MCF 10A (cell line): ENCODE results near the gene BANP. TPM values are rescaled to one million over a fixed set of nuclear protein-coding genes. Genes with fewer than 3 reads are reported as not detected.
A peak's percentile ranks its signal among the peaks of the same experiment; 100 is the strongest.

ENCODE experiments used
- BruUV-seq: library from RNA; stranded (reverse); fragments of 400-500 nt; replicated peaks from 2 replicates; lab custom pipeline; 2021; lab: Mats Ljungman, UMichigan
- CTCF ChIA-PET: fragments of 300-600 bp; sonication (Branson Sonifier 250); formaldehyde crosslinking; extraction: SDS; loops from one replicate; lab custom pipeline; 2021; ENCODE audit warnings: antibody characterized with exemption, inconsistent platforms; lab: Yijun Ruan, JAX
- POLR2A ChIA-PET: fragments of 300-600, 350-650 bp; sonication (Branson Sonifier 250); formaldehyde crosslinking; extraction: SDS; loops from one replicate; lab custom pipeline; 2020; ENCODE audit warnings: antibody characterized with exemption, inconsistent platforms; lab: Yijun Ruan, JAX
- DNase-seq: peaks from one replicate; pipeline ENCODE4 v3.0.0-alpha.2; 2018; ENCODE audit not compliant: unreplicated experiment
- H3K27ac Mint-ChIP-seq: one replicate; pipeline ENCODE4 v1.8.0; 2022; ENCODE audit warnings: mild to moderate bottlenecking, low read depth, mixed read lengths; ENCODE audit not compliant: unreplicated experiment
- H3K27me3 Mint-ChIP-seq: one replicate; pipeline ENCODE4 v1.8.0; 2022; ENCODE audit warnings: mixed read lengths; ENCODE audit not compliant: insufficient read depth, unreplicated experiment
- H3K36me3 Mint-ChIP-seq: one replicate; pipeline ENCODE4 v1.8.0; 2022; ENCODE audit warnings: mild to moderate bottlenecking, moderate library complexity, mixed read lengths; ENCODE audit not compliant: insufficient read depth, unreplicated experiment
- H3K4me1 Mint-ChIP-seq: one replicate; pipeline ENCODE4 v1.8.0; 2022; ENCODE audit warnings: mixed read lengths; ENCODE audit not compliant: insufficient read depth, unreplicated experiment
- H3K4me3 Mint-ChIP-seq: one replicate; pipeline ENCODE4 v1.8.0; 2022; ENCODE audit warnings: mild to moderate bottlenecking, moderate library complexity, mixed read lengths; ENCODE audit not compliant: unreplicated experiment
- H3K9me3 Mint-ChIP-seq: one replicate; pipeline ENCODE4 v1.8.0; 2022; ENCODE audit warnings: mixed read lengths; ENCODE audit not compliant: unreplicated experiment
- CTCF ChIP-seq: fragments of 200-600 bp; IDR thresholded peaks from one replicate; pipeline ENCODE4 v1.8.0; 2022; ENCODE audit warnings: antibody characterized with exemption, mild to moderate bottlenecking; ENCODE audit not compliant: unreplicated experiment
- intact Hi-C: fragments of 100-400 bp; cut with micrococcal nuclease; formaldehyde crosslinking; loops from 2 replicates; pipeline ENCODE4 v1.14.1; 2022
- total RNA-seq: library from RNA; stranded (reverse); gene quantifications from 2 replicates; pipeline ENCODE4 v1.2.3, GENCODE V29; 2022

The BANP gene
- total RNA-seq, 1 experiment from 2014 or later, result 38.2 TPM

GRCh38 chr16:87921236-87921773, 29.9 kb upstream of the BANP start:
- no peak for TF ChIP-seq CTCF
- H3K27ac Mint-ChIP-seq, result no peak overlapping the region
- intact Hi-C loops, result no loop called here
- H3K9me3 Mint-ChIP-seq, result no peaks in the 10 kb centered on the region
- ChIA-PET POLR2A (no interaction called here), CTCF (no interaction called here)
- peaks cover 23% of the 10 kb centered on the region for H3K27me3 Mint-ChIP-seq
- H3K4me3 Mint-ChIP-seq, result no peak overlapping the region
- H3K4me1 Mint-ChIP-seq, result no peaks in the 10 kb centered on the region
- no peak for DNase-seq
- peaks cover 6% of the 10 kb centered on the region for H3K36me3 Mint-ChIP-seq
- BruUV-seq, result no TSS peak

DNA sequence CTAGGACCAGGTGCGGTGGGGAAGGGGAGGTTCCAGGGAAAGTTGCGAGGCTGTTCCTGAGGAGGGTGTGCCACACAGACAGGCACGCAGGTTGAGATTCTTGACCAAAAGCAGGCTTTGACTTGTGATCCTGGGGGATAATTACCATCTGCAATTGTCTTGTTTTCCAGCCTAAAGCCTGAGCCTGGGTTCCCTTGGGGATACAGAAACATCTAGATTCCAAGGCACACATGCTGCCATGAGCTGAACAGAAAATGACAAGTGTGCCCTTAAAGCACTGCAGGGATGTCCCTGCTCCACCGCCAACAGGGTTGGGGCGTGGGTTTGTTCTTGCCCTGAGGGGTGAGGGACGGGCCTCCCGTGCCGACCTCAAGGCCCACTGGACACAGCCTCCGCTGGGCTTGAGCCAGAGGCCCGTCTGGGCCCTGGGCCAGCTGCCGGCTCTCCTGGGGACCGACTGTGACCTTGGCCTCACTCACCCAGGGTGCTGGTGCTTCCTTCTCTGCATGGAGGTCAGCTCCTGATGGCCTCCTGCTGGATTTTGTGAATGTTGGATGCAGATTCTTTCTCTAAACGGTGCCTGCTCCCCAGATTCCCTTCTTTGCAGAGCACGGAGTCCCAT, 28.9 kb upstream of the BANP start:
- no peaks in the 10 kb centered on the region for H3K9me3 Mint-ChIP-seq
- DNase-seq, result no peak
- no peak overlapping the region for H3K4me3 Mint-ChIP-seq
- ChIA-PET CTCF (no interaction called here), POLR2A (no interaction called here)
- peaks cover 31% of the 10 kb centered on the region for H3K27me3 Mint-ChIP-seq
- peaks cover 6% of the 10 kb centered on the region for H3K36me3 Mint-ChIP-seq
- intact Hi-C loops, result no loop called here
- BruUV-seq, result no TSS peak
- H3K27ac Mint-ChIP-seq, result no peak overlapping the region
- no peak for TF ChIP-seq CTCF
- no peaks in the 10 kb centered on the region for H3K4me1 Mint-ChIP-seq

DNA sequence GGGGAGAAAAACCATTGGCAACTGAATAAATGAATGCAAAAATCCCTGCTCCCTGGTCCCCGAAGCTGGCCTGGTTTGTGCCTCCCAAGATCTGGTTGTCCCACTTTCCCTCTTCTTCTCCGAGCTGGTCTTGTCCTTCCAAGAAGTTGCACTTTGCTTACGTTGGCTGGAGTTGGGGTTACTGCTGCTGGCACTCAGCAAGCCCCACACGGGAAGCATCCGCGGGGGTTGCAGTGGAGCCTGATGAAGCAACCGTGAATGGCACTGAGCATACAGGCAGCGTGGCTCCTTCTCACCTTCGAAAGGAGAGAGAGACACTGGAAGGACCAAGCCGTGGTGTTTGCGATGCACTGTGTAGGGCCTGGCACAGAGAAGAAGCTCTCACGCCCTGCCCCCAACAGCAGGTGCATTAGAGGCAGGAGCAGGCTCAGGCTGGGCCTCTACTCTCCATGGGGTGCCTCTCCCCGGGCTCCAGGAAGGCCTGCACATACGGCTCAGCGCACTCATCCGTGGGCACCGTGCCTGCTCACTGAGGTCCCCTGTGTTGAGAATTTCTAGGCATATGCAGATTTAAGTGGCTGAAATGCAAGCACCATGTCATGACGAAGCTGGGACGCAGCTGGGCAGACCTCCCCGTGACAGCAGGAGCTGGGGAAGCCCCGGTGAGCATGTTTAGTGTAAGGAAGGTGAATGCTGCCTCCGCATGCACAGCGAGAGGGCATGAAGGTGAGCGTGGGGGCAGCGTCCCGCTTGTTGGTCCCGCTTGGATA, 27.0 kb upstream of the BANP start:
- no peaks in the 10 kb centered on the region for H3K4me1 Mint-ChIP-seq
- DNase-seq, result no peak
- H3K27me3 Mint-ChIP-seq, result peaks cover 31% of the 10 kb centered on the region
- no peak overlapping the region for H3K4me3 Mint-ChIP-seq
- ChIA-PET CTCF (no interaction called here), POLR2A (no interaction called here)
- no TSS peak for BruUV-seq
- H3K36me3 Mint-ChIP-seq, result peaks cover 6% of the 10 kb centered on the region
- no peak overlapping the region for H3K27ac Mint-ChIP-seq
- no peak for TF ChIP-seq CTCF
- intact Hi-C loops, result no loop called here
- H3K9me3 Mint-ChIP-seq, result no peaks in the 10 kb centered on the region

DNA sequence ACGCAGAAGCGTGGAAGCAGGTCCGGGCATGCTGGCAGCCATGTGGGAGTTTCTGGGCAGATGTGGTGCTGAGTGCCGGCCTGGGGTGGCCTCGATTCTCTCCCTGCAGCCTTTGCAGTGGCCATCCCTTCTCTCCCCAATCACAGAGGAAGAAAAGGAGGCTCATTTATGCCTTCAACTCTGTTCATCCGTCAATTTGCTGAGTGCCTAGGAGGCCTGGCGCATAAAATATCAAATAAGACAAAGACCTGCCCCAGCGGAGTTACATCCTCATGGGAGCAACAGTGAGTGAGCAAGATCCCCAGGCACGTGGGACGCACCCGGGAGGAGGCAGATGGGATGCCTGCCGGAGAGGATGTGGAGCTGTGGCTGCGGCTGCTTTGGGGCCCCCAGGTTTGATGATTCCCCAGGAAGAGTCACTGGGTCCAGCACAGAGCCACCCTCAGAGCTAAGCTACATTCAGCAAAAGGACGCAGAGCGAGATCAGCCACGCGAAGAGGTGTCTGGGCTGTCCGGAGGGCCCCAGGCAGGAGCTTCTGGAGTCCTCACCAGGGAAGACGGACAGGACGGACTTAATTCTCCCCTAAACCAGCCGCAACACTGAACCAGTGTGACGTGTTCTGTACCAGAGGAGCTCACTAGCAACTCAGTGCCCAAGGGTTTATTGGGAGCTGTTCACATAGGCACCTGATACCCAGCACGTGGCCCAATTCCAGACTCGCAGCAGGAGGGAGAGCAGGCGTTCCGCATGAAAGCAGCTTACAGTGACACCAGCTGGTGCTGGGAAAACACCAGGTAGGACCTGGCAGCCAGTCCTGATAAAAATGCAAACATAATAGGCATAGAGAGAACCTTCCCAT, 26.2 kb upstream of the BANP start:
- no peak for TF ChIP-seq CTCF
- H3K27ac Mint-ChIP-seq, result no peak overlapping the region

More for the DNA sequence above, 26.2 kb upstream of the BANP start:
- peak; percentile 48 for DNase-seq
- no peaks in the 10 kb centered on the region for H3K4me1 Mint-ChIP-seq
- peaks cover 31% of the 10 kb centered on the region for H3K27me3 Mint-ChIP-seq
- H3K36me3 Mint-ChIP-seq, result peaks cover 6% of the 10 kb centered on the region
- CTCF ChIA-PET, result interaction anchor here (0.6 to 1.1 kb wide), 4 partner anchors 29 to 511 kb away, joined by 3 to 4 read pairs (median 4); no protein-coding TSS in a partner anchor
- BruUV-seq, result no TSS peak
- no peak overlapping the region for H3K4me3 Mint-ChIP-seq
- POLR2A ChIA-PET, result no interaction called here
- intact Hi-C loops, result no loop called here
- no peaks in the 10 kb centered on the region for H3K9me3 Mint-ChIP-seq
